ENCODE data around the gene STPG2.

- TF ChIP-seq CTCF (conservative IDR thresholded peaks at IDR 0.05; ENCODE audit: low read depth, low read length) (no peak), CHD1 (IDR thresholded peaks at IDR 0.05; ENCODE audit: low read depth, low read length) (no peak), POLR2A (IDR thresholded peaks at IDR 0.05; ENCODE audit: low read depth, low read length) (no peak), SMC3 (IDR thresholded peaks at IDR 0.05; ENCODE audit: low read depth, low read length) (no peak), ELK1 (IDR thresholded peaks at IDR 0.05; ENCODE audit: borderline replicate concordance, low read depth, low read length) (no peak), RCOR1 (IDR thresholded peaks at IDR 0.05; ENCODE audit: insufficient replicate concordance, low read length) (no peak), MAFK (IDR thresholded peaks at IDR 0.05; ENCODE audit: low read depth, low read length) (no peak), USF2 (IDR thresholded peaks at IDR 0.05; ENCODE audit: low read depth, low read length) (no peak), BHLHE40 (IDR thresholded peaks at IDR 0.05; ENCODE audit: low read depth, low read length) (no peak), NFE2L2 (IDR thresholded peaks at IDR 0.05; ENCODE audit: low read depth, low read length) (no peak), MXI1 (IDR thresholded peaks at IDR 0.05; ENCODE audit: borderline replicate concordance, low read depth, low read length) (no peak), MAZ (IDR thresholded peaks at IDR 0.05; ENCODE audit: borderline replicate concordance, low read depth, low read length) (no peak)
Measured at GRCh38 chr4:97639961-97640360, 503.3 kb downstream of the STPG2 start.
